ENCODE measurements around the gene MDGA2. TPM values are rescaled to one million over a fixed set of nuclear protein-coding genes. Genes with fewer than 3 reads are reported as not detected.

Gene MDGA2
- total RNA-seq, 1 donor from 2014 or later: 0.39 TPM

GRCh38 chr14:47103771-47104170, 571.6 kb downstream of the MDGA2 start:
- no peaks in the 10 kb centered on the region for H3K27me3 Mint-ChIP-seq (ENCODE audit: unreplicated experiment)
- no peaks in the 10 kb centered on the region for H3K4me1 Mint-ChIP-seq (ENCODE audit: low read depth, unreplicated experiment)
- no peak overlapping the region for H3K27ac Mint-ChIP-seq (ENCODE audit: unreplicated experiment)
- no peak overlapping the region for H3K4me3 Mint-ChIP-seq (ENCODE audit: unreplicated experiment)
- no peaks in the 10 kb centered on the region for H3K36me3 Mint-ChIP-seq (ENCODE audit: unreplicated experiment)
- no peak for TF ChIP-seq CTCF (IDR thresholded peaks at IDR 0.05; ENCODE audit: partially characterized antibody, unreplicated experiment)
- peaks cover 2% of the 10 kb centered on the region for H3K9me3 Mint-ChIP-seq (ENCODE audit: unreplicated experiment)
- DNase-seq: no peak

- no peak for TF ChIP-seq CTCF (IDR thresholded peaks at IDR 0.05; ENCODE audit: partially characterized antibody, unreplicated experiment)
- H3K36me3 Mint-ChIP-seq (ENCODE audit: unreplicated experiment): no peaks in the 10 kb centered on the region
- H3K9me3 Mint-ChIP-seq (ENCODE audit: unreplicated experiment): peaks cover 2% of the 10 kb centered on the region
- H3K27ac Mint-ChIP-seq (ENCODE audit: unreplicated experiment): no peak overlapping the region
- H3K4me1 Mint-ChIP-seq (ENCODE audit: low read depth, unreplicated experiment): no peaks in the 10 kb centered on the region
- H3K4me3 Mint-ChIP-seq (ENCODE audit: unreplicated experiment): no peak overlapping the region
- no peaks in the 10 kb centered on the region for H3K27me3 Mint-ChIP-seq (ENCODE audit: unreplicated experiment)
- no peak for DNase-seq
Measured at GRCh38 chr14:47102472-47102871, 572.9 kb downstream of the MDGA2 start.

- Mint-ChIP-seq H3K4me1 (ENCODE audit: low read depth, unreplicated experiment) (no peaks in the 10 kb centered on the region), H3K27me3 (ENCODE audit: unreplicated experiment) (no peaks in the 10 kb centered on the region), H3K27ac (ENCODE audit: unreplicated experiment) (no peak overlapping the region), H3K36me3 (ENCODE audit: unreplicated experiment) (no peaks in the 10 kb centered on the region), H3K4me3 (ENCODE audit: unreplicated experiment) (no peak overlapping the region), H3K9me3 (ENCODE audit: unreplicated experiment) (no peaks in the 10 kb centered on the region)
- DNase-seq: no peak
- TF ChIP-seq CTCF (IDR thresholded peaks at IDR 0.05; ENCODE audit: partially characterized antibody, unreplicated experiment): no peak
Measured at GRCh38 chr14:47085678-47086077, 589.7 kb downstream of the MDGA2 start.

GRCh38 chr14:47065326-47065725, 610.1 kb downstream of the MDGA2 start:
- DNase-seq: no peak

GRCh38 chr14:47060050-47060449, 615.4 kb downstream of the MDGA2 start:
- no peaks in the 10 kb centered on the region for H3K9me3 Mint-ChIP-seq (ENCODE audit: unreplicated experiment)
- no peak for TF ChIP-seq CTCF (IDR thresholded peaks at IDR 0.05; ENCODE audit: partially characterized antibody, unreplicated experiment)
- H3K27me3 Mint-ChIP-seq (ENCODE audit: unreplicated experiment): no peaks in the 10 kb centered on the region
- DNase-seq: no peak
- no peak overlapping the region for H3K27ac Mint-ChIP-seq (ENCODE audit: unreplicated experiment)
- H3K36me3 Mint-ChIP-seq (ENCODE audit: unreplicated experiment): no peaks in the 10 kb centered on the region
- no peak overlapping the region for H3K4me3 Mint-ChIP-seq (ENCODE audit: unreplicated experiment)
- no peaks in the 10 kb centered on the region for H3K4me1 Mint-ChIP-seq (ENCODE audit: low read depth, unreplicated experiment)

More at GRCh38 chr14:47065326-47065725, 610.1 kb downstream of the MDGA2 start:
- no peaks in the 10 kb centered on the region for H3K9me3 Mint-ChIP-seq (ENCODE audit: unreplicated experiment)
- H3K27me3 Mint-ChIP-seq (ENCODE audit: unreplicated experiment): no peaks in the 10 kb centered on the region
- no peaks in the 10 kb centered on the region for H3K4me1 Mint-ChIP-seq (ENCODE audit: low read depth, unreplicated experiment)
- TF ChIP-seq CTCF (IDR thresholded peaks at IDR 0.05; ENCODE audit: partially characterized antibody, unreplicated experiment): no peak
- no peaks in the 10 kb centered on the region for H3K36me3 Mint-ChIP-seq (ENCODE audit: unreplicated experiment)
- no peak overlapping the region for H3K27ac Mint-ChIP-seq (ENCODE audit: unreplicated experiment)
- no peak overlapping the region for H3K4me3 Mint-ChIP-seq (ENCODE audit: unreplicated experiment)
